ENCODE data around the gene SERPINB6. TPM values are rescaled to one million over a fixed set of nuclear protein-coding genes. Genes with fewer than 3 reads are reported as not detected.
"Not testable (repeated sequence)": the region's sequence is repeated elsewhere in the genome, so short reads cannot be mapped to it uniquely, and the experiment has no call there.

SERPINB6 gene
- total and polyA plus RNA-seq, 10 donors: 111 to 256 (median 191) TPM

DNA sequence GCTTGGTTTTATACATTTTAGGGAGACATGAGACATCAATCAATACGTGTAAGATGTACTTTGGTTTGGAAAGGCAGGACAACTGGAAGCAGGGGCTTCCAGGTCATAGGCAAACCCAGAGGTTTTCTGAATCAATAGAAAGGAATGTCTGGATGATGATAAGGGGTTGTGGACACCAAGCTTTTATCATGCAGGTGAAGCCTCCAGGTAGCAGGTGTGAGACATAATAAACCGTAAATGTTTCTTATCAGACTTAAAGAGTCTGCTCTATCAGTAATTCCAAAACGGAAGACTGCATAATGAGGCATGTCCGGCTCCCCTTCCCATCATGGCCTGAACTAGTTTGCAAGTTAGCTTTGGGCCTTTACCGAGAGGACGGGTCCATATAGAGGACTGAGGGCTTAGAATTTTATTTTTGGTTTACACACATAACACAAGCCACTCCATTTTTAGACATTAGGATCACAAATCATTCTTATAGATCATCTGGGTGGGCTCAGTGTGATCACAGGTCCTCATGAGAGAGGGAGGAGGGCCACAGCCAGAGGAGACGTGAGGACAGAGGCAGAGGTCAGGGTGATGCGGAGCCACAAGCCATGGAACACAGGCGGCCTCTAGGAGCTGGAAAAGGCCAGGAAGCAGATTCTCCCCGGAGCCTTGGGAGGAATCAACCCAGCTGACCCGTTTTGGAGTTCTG is 57.6 kb downstream of the SERPINB6 start:
- intact Hi-C loops (cut with DNase I; ENCODE audit: low total_unique reads): loop anchor here (10.0 kb wide), 1 partner anchor 59 kb away; no protein-coding TSS in a partner anchor

DNA sequence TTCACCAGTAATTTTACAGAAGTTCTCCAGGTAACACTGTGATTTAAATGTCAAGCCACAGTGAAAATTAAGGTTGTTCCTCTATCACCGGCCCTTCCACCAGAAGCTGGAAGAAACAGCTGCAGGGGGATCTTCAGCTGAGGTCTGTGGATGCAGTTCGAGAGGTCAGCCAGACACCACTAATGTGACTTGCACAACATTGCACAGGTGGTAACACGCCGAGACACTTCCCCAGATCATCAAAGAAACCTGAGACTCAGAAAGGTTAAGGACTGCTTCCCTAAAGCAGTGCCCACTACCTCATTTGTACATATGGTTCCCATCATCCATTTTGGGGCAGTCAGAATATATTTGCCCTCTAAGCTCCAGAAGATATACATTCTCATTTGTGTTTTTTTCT is 60.2 kb downstream of the SERPINB6 start:
- intact Hi-C loops (cut with DNase I; ENCODE audit: low total_unique reads): loop anchor here (10.0 kb wide), 1 partner anchor 56 kb away; no protein-coding TSS in a partner anchor

More for the DNA sequence above, 57.6 kb downstream of the SERPINB6 start:
- 90 to 97% (median 94%) methylated on average over 11 of the region's 11 CpGs for WGBS, 5 donors
- TF ChIP-seq POLR2A (IDR thresholded peaks at IDR 0.05) (no peak), POLR2AphosphoS5 (IDR thresholded peaks at IDR 0.05) (no peak)
- TF ChIP-seq, protein P1, sequence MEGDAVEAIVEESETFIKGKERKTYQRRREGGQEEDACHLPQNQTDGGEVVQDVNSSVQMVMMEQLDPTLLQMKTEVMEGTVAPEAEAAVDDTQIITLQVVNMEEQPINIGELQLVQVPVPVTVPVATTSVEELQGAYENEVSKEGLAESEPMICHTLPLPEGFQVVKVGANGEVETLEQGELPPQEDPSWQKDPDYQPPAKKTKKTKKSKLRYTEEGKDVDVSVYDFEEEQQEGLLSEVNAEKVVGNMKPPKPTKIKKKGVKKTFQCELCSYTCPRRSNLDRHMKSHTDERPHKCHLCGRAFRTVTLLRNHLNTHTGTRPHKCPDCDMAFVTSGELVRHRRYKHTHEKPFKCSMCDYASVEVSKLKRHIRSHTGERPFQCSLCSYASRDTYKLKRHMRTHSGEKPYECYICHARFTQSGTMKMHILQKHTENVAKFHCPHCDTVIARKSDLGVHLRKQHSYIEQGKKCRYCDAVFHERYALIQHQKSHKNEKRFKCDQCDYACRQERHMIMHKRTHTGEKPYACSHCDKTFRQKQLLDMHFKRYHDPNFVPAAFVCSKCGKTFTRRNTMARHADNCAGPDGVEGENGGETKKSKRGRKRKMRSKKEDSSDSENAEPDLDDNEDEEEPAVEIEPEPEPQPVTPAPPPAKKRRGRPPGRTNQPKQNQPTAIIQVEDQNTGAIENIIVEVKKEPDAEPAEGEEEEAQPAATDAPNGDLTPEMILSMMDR (IDR thresholded peaks at IDR 0.05 in 8 of 11, conservative IDR thresholded peaks at IDR 0.05 in 3 of 11): no peak
- Histone ChIP-seq H3K36me3 (no peaks in the 10 kb centered on the region), H3K27me3 (replicated peaks in 1 of 7) (no peaks in the 10 kb centered on the region), H3K27ac (no peak overlapping the region), H3K4me1 (peaks cover 0 to 43% (median 20%) of the 10 kb centered on the region in 6 donors), H3K4me3 (no peak overlapping the region), H3K9me3 (no peaks in the 10 kb centered on the region)
- no peak for DNase-seq

DNA sequence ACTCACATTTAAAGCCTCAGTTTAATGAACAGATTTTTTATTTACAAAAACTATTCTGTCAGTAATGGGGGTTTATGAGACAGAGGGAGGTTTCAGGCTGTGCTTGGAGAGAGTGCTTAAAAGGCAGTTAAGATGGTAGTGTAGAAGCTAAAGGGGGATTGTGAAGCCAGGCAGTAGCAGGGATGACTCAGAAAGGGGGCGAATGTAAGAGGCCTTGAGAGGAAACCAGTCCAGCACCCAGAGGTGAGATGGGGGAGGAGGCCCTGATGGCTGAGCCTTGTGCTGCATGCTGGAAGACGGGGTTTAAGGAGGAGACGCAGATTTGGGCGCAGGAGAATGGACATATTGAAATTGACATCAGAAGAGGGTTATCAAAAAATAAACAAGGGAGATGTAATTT is 61.6 kb downstream of the SERPINB6 start:
- intact Hi-C loops (cut with DNase I; ENCODE audit: low total_unique reads): loop anchor here (10.0 kb wide), 1 partner anchor 55 kb away; no protein-coding TSS in a partner anchor
- 83 to 92% (median 85%) methylated on average over 4 of the region's 4 CpGs for WGBS, 5 donors
- no peaks in the 10 kb centered on the region for H3K36me3 ChIP-seq

More for the DNA sequence above, 60.2 kb downstream of the SERPINB6 start:
- H3K27ac ChIP-seq: peak overlapping the region in 4 of 8 donors; percentile 12 to 38 (median 27)
- H3K36me3 ChIP-seq: no peaks in the 10 kb centered on the region
- no peaks in the 10 kb centered on the region for H3K27me3 ChIP-seq (replicated peaks in 1 of 7)
- no peak overlapping the region for H3K4me3 ChIP-seq
- H3K9me3 ChIP-seq: no peaks in the 10 kb centered on the region
- WGBS, 5 donors: 36 to 51% (median 41%) methylated on average over 4 of the region's 4 CpGs
- H3K4me1 ChIP-seq: peaks cover 0 to 39% (median 17%) of the 10 kb centered on the region in 6 donors
- no peak for DNase-seq
- no peak for TF ChIP-seq POLR2A (IDR thresholded peaks at IDR 0.05)
- no peak for TF ChIP-seq POLR2AphosphoS5 (IDR thresholded peaks at IDR 0.05)
- TF ChIP-seq, protein P1 (IDR thresholded peaks at IDR 0.05 in 8 of 11, conservative IDR thresholded peaks at IDR 0.05 in 3 of 11): no peak

DNA sequence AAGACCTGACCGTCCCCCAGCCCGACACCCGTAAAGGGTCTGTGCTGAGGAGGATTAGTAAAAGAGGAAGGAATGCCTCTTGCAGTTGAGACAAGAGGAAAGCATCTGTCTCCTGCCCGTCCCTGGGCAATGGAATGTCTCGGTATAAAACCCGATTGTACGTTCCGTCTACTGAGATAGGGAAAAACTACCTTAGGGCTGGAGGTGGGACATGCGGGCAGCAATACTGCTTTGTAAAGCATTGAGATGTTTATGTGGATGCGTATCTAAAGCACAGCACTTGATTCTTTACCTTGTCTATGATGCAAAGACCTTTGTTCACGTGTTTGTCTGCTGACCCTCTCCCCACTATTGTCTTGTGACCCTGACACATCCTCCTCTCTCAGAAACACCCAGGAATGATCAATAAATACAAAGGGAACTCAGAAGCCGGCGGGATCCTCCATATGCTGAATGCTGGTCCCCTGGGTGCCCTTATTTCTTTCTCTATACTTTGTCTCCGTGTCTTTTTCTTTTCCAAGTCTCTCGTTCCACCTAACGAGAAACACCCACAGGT is 62.2 kb downstream of the SERPINB6 start:
- H3K4me1 ChIP-seq: peaks cover 0 to 50% (median 23%) of the 10 kb centered on the region in 6 donors
- H3K27ac ChIP-seq; intact Hi-C loops (cut with DNase I; ENCODE audit: low total_unique reads); H3K27me3 ChIP-seq (replicated peaks in 1 of 7); H3K9me3 ChIP-seq; H3K4me3 ChIP-seq; H3K36me3 ChIP-seq; DNase-seq: not testable (repeated sequence)
- 65 to 77% (median 72%) methylated on average over 16 of the region's 16 CpGs for WGBS, 5 donors

More for the DNA sequence above, 61.6 kb downstream of the SERPINB6 start:
- no peaks in the 10 kb centered on the region for H3K27me3 ChIP-seq (replicated peaks in 1 of 7)
- H3K4me3 ChIP-seq: no peak overlapping the region
- DNase-seq: no peak
- H3K4me1 ChIP-seq: peaks cover 0 to 46% (median 23%) of the 10 kb centered on the region in 6 donors
- peak overlapping the region in 3 of 8 donors; percentile 12 to 38 (median 29) for H3K27ac ChIP-seq
- TF ChIP-seq, protein P1 (IDR thresholded peaks at IDR 0.05 in 8 of 11, conservative IDR thresholded peaks at IDR 0.05 in 3 of 11): no peak
- no peaks in the 10 kb centered on the region for H3K9me3 ChIP-seq

DNA sequence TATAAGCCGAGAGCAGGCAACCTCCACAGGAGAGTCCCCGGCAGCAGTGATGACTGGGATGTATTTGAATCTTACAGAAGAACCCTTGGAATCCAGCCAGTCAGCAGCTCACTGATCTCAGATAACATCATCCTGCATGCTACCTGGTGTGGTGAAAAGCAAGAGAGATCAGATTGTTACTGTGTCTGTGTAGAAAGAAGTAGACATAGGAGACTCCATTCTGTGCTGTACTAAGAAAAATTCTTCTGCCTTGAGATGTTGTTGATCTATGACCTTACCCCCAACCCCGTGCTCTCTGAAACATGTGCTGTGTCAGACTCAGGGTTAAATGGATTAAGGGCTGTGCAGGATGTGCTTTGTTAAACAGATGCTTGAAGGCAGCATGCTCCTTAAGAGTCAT is 62.9 kb downstream of the SERPINB6 start:
- H3K27ac ChIP-seq; H3K4me3 ChIP-seq; DNase-seq; H3K36me3 ChIP-seq; intact Hi-C loops (cut with DNase I; ENCODE audit: low total_unique reads); H3K9me3 ChIP-seq; H3K27me3 ChIP-seq (replicated peaks in 1 of 7): not testable (repeated sequence)
- WGBS, 5 donors: 62 to 79% (median 75%) methylated on average over 3 of the region's 3 CpGs
- H3K4me1 ChIP-seq: peaks cover 0 to 52% (median 23%) of the 10 kb centered on the region in 6 donors

DNA sequence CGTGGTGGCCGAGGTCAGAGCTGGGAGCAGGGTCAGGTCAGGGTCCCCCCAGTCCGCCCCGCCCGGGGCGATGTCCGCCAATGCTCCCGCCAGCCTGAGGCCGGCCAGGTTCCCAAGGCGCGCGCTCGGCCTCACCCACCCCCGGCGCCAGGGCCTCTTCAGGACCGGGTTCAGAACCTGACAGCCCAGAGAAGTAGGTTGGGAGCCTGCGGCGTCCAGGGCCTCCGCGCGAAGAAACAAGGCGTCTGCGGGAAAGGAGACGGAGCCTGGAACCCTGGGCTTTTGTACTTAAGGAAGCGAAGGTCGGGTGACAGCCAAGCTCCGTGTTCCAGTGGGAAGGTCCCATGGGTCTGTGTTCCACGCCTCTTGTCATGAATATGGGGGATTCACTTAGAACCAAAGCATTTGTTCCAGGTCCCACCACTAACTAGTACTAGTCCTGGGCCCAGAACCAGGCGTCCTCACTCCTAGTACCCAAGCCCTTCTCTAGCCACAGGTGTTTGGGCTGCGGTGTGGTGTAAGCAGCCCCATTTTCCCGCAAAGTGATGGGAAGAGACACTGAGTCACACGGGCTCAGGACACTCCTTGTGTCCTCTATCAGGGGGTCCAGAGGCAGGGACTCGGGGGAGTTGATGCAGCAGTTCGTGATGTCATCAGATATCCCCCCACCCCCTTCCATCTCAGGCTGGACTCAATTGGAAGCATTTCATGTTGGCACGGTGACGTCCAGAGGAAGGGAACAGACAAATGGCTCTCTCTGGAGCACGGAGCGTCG is 67.8 kb downstream of the SERPINB6 start:
- WGBS, 5 donors: 0 to 51% (median 38%) methylated on average over 5 to 33 of the region's 39 CpGs
- Histone ChIP-seq H3K36me3 (peaks cover 0 to 22% (median 15%) of the 10 kb centered on the region in 6 donors), H3K4me1 (peaks cover 27 to 70% (median 38%) of the 10 kb centered on the region in 6 donors), H3K27ac (peak overlapping the region in 7 of 8 donors; percentile 85 to 98 (median 94)), H3K4me3 (peak overlapping the region; percentile 60 to 94 (median 68))
- H3K27me3 ChIP-seq (replicated peaks in 1 of 7); DNase-seq; H3K9me3 ChIP-seq; intact Hi-C loops (cut with DNase I; ENCODE audit: low total_unique reads): not testable (repeated sequence)
